ENCODE results near the gene TMPRSS9. TPM values are rescaled to one million over a fixed set of nuclear protein-coding genes. Genes with fewer than 3 reads are reported as not detected.

TMPRSS9 gene
- total RNA-seq, 4 donors from 2014 or later = 0.19 TPM; not detected in 3

DNA sequence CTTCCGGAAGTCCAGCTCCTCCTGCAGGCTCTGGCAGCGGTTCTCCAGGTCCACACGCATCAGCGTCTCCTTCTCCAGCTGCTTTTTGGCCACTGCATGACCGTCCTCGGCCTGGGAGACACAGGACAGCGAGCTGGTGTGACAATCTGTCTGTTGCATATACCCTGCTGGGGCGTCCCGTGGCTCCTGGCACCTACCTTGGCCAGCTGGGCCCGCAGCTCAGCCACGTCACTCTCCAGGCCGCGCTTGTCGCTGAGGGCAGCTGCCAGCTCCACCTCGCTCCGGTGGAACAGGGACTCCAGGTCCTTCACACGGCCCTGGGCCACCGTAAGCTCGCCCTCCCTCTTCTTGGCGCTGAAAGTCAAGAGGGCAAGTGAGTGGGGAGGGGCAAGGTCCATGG lies 78.1 kb downstream of the TMPRSS9 start:
- no peak for TF ChIP-seq POLR2A (IDR thresholded peaks at IDR 0.05)
- no peak for TF ChIP-seq CTCF (IDR thresholded peaks at IDR 0.05)
- no peak for DNase-seq
- intact Hi-C loops (cut with DNase I) = no loop called here
- Histone ChIP-seq H3K9me3 (no peaks in the 10 kb centered on the region), H3K27ac (no peak overlapping the region), H3K36me3 (peaks cover 21 to 90% (median 42%) of the 10 kb centered on the region in 3 donors), H3K27me3 (no peaks in the 10 kb centered on the region), H3K4me3 (no peak overlapping the region), H3K4me1 (no peaks in the 10 kb centered on the region)
- whole genome bisulfite sequencing, 2 donors = 93 to 94% methylated on average over 8 to 9 of the region's 20 CpGs

DNA sequence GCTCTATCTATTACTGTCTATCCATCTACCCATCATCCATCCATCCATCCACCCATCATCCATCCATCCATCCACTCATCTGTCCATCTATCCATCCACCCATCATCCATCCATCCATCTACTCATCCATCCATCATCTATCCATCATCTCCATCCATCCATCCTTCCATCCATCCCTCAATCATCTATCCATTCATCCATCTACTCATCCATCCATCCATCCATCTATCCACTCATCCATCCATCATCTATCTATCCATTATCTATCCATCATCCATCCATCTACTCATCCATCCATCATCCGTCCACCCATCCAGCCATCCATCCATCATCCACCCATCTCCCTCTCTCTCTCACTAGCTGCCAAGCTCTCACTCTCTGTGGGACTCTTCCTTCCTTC lies 80.5 kb downstream of the TMPRSS9 start:
- no peak for DNase-seq
- H3K27me3 ChIP-seq = no peaks in the 10 kb centered on the region
- no peak overlapping the region for H3K4me3 ChIP-seq
- 94 to 97% methylated on average over 1 of the region's 1 CpG for WGBS, 2 donors
- H3K4me1 ChIP-seq = no peaks in the 10 kb centered on the region
- no peak overlapping the region for H3K27ac ChIP-seq
- peaks cover 7 to 91% (median 28%) of the 10 kb centered on the region in 3 donors for H3K36me3 ChIP-seq
- no peaks in the 10 kb centered on the region for H3K9me3 ChIP-seq
- TF ChIP-seq POLR2A (IDR thresholded peaks at IDR 0.05) (no peak), CTCF (IDR thresholded peaks at IDR 0.05) (no peak)
- intact Hi-C loops (cut with DNase I) = no loop called here

- no peaks in the 10 kb centered on the region for H3K9me3 ChIP-seq
- DNase-seq = no peak
- intact Hi-C loops (cut with DNase I) = no loop called here
- no peak for TF ChIP-seq CTCF (IDR thresholded peaks at IDR 0.05)
- TF ChIP-seq POLR2A (IDR thresholded peaks at IDR 0.05) = no peak
- WGBS, 2 donors = 67 to 100% methylated on average over 3 of the region's 26 CpGs
- H3K4me3 ChIP-seq = no peak overlapping the region
- no peaks in the 10 kb centered on the region for H3K4me1 ChIP-seq
- H3K27ac ChIP-seq = no peak overlapping the region
- H3K36me3 ChIP-seq = peaks cover 6 to 84% (median 28%) of the 10 kb centered on the region in 3 donors
- no peaks in the 10 kb centered on the region for H3K27me3 ChIP-seq
Measured at GRCh38 chr19:2441096-2441752, 81.2 kb downstream of the TMPRSS9 start.

DNA sequence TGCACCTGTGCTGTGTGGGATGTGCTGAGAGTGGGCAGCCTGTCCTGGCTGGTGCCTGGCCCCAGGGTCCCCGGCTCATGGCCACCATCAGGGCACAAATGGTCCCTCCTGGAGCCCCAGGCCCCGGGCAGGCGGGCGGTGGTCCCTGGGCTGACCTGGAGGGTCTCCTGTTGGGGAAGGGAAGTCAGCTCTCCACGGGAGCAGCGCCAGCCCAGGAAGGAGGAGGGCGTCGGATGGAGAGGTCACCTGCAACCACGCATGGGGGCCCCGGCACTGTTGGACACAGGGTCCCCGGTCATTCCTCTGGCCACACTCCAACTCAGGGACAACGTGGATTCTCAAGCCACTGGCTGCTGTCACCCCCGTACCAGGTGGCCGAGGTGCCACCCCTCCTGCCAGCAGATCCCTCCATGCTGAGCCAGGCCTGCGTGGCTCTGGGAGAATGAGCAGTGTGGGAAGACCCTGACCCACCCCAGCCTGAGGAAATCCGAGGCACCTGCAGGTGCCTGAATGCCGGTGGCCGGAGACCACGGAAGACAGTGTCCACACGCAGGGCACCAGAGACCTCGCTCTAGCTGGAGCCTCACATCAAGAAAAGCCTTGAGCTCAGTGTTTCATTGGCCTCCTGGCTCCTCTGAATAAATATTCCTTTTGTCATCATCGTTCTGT lies 83.2 kb downstream of the TMPRSS9 start:
- intact Hi-C loops (cut with DNase I) = no loop called here
- no peak overlapping the region for H3K27ac ChIP-seq
- WGBS, 2 donors = 90 to 95% methylated on average over 4 to 6 of the region's 22 CpGs
- H3K4me1 ChIP-seq = no peaks in the 10 kb centered on the region
- H3K36me3 ChIP-seq = peaks cover 6 to 71% (median 14%) of the 10 kb centered on the region in 3 donors
- DNase-seq = no peak
- no peaks in the 10 kb centered on the region for H3K9me3 ChIP-seq
- H3K27me3 ChIP-seq = no peaks in the 10 kb centered on the region
- TF ChIP-seq POLR2A (IDR thresholded peaks at IDR 0.05) = no peak
- no peak for TF ChIP-seq CTCF (IDR thresholded peaks at IDR 0.05)
- no peak overlapping the region for H3K4me3 ChIP-seq

- intact Hi-C loops (cut with DNase I) = no loop called here
- DNase-seq = no peak
- 86 to 94% methylated on average over 7 to 10 of the region's 17 CpGs for WGBS, 2 donors
- peaks cover 6 to 71% (median 13%) of the 10 kb centered on the region in 3 donors for H3K36me3 ChIP-seq
- no peak overlapping the region for H3K27ac ChIP-seq
- no peaks in the 10 kb centered on the region for H3K27me3 ChIP-seq
- H3K4me3 ChIP-seq = no peak overlapping the region
- H3K9me3 ChIP-seq = no peaks in the 10 kb centered on the region
- TF ChIP-seq POLR2A (IDR thresholded peaks at IDR 0.05) (no peak), CTCF (IDR thresholded peaks at IDR 0.05) (no peak)
- no peaks in the 10 kb centered on the region for H3K4me1 ChIP-seq
Measured at GRCh38 chr19:2443785-2444182, 83.7 kb downstream of the TMPRSS9 start.
